Measurements from ENCODE around the gene GARS1.

Gene GARS1

DNA sequence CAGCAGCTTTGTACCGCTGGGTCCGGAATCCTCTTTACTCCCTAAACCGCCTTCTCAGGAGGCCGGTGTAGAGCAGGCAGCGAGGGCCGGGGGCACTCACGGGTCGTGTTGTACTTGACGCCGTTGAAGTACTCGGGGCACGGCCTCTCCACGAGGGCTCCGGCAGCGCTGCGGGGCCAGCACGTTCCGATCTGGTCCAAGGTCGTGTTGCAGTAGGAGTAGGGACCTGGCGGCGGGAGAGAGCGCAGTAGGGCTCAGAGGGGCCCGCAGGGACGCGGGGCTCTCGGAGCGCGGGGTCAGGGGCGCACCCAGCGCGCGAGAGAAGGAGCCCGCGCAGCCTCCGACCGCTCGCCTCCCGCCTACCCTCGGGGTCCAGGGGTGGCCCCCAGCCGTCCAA is 87.1 kb downstream of the GARS1 start:
- no peak for DNase-seq (ENCODE audit: low read depth)

DNA sequence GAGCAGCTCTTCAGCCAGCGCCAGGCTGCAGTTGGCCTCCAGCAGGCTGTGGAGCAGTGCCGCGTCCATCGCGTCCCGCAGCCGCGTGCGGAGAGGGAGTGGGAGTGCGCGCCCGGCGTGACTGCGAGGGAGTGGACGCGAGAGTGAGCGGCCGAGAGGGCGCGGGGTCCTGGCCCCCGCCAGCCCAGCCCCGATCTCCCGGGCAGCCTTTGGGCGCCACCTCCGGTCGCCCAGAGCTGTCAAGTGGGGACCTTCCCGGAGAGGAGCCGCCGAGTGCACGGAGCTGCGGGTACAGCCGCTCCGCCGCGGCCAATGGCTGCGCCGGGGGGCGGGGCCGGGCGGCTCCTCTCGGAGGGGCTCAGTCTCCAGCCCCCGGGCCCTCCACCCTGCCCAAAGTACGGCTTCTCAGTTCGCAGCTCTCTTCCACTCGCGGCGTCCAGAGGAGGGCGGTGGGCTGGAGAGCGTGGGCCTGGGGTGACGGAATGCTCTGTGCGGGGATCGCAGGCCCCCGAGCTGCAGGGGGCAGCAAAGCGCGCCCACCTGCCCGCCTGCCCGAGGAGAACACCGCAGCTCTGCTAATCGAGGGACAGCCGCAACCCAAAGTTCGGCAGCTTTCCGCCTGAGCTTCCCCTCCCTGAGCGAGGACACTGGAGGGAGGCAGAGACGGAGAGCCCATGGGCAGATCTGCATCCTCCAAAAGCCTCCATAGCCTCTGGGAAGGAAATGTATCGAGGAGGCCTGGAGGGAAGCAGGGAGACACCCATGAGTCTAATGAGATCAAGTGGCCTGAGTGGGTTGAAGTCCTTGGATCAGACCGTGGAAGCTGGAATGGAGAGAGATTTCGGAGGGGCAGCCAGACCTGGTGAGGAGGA is 87.8 kb downstream of the GARS1 start, which contains the start of gene CRHR2:
CRHR2 (minus strand) TSS at position 245 of the 872 bp plus-strand sequence; CDS start at position 69, 176 bp downstream.
- no peak for DNase-seq (ENCODE audit: low read depth)

DNA sequence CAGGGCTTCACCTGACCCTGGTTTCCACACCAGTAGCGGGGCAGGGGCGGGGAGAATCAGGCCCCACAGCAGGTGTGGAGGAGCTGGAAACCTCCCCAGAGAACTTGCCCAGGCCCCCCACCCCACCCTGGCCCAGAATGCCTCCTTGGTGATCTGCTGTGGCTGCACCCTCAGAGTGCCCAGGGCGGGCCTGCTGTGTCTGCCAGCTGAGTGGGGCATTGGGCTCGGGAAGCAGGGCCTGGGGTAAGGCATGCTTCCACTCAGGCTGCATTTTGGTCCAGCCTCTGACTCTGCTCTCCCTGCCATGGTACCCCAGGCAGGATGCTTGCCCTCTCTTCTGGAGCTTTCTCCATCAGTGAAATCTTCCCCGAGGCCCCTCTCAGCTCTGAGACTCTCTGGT is 88.6 kb downstream of the GARS1 start:
- DNase-seq (ENCODE audit: low read depth): no peak

Measured in ELR (cell line).